GM23338 (cell line): ENCODE results near the gene TCTN1.

Experiments used
- CTCF ChIP-seq, 2 experiments: fragments of 200-600 bp in 1 of 2; sonication (generic) in 1 of 2; conservative IDR thresholded peaks; 2 replicates each; pipeline versions ENCODE4 v1.5.1 to v1.6.1; 2016 to 2017; ENCODE audit warnings: antibody characterized with exemption in 2 of 2, low read depth in 2 of 2, mild to moderate bottlenecking in 2 of 2, moderate library complexity in 1 of 2
- POLR2AphosphoS5 ChIP-seq: IDR thresholded peaks from 2 replicates; pipeline ENCODE4 v1.6.1; 2016; ENCODE audit warnings: antibody characterized with exemption, low read depth

GRCh38 chr12:110656071-110656655 lies 42.2 kb downstream of the TCTN1 start:
- TF ChIP-seq POLR2AphosphoS5 (no peak), CTCF (conservative IDR thresholded peaks at IDR 0.05; ENCODE audit: low read depth in 2 of 2) (no peak)
